Measurements from ENCODE around the gene MMP20. TPM values are rescaled to one million over a fixed set of nuclear protein-coding genes. Genes with fewer than 3 reads are reported as not detected.

The MMP20 gene
- polyA plus RNA-seq, 3 donors: not detected

DNA sequence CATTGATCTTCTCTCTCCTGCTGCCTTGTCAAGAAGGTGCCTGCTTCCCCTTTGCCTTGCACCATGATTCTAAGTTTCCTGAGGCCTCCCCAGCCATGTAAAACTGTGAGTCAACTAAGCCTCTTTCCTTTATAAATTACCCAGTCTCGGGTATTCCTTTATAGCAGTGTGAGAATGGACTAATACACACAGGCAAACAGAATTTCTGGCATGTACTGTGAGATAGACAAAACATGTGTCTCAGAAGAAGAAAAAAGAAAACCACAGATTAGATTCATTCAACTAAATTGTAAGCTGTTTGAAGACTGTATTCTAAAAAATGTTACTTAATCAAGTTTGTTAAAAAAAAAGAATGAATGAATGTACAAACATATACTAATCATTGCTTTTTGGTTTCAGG, 1.5 kb upstream of the MMP20 start:
- WGBS, 3 donors: 62 to 67% (median 63%) methylated on average over 1 of the region's 1 CpG
- no peak overlapping the region for H3K27ac ChIP-seq (ENCODE audit: low read depth, low read length)

- no peak overlapping the region for H3K27ac ChIP-seq (ENCODE audit: low read depth, low read length)
- 78 to 87% (median 82%) methylated on average over 8 of the region's 8 CpGs for WGBS, 3 donors
These were observed 1.1 kb downstream of the MMP20 start for GRCh38 chr11:102623998-102624397.

- WGBS, 3 donors: 74 to 79% (median 77%) methylated on average over 5 of the region's 5 CpGs
- H3K27ac ChIP-seq (ENCODE audit: low read depth, low read length): no peak overlapping the region
These were observed 2.0 kb downstream of the MMP20 start for GRCh38 chr11:102623128-102623527.

- 62 to 65% (median 63%) methylated on average over 5 of the region's 5 CpGs for WGBS, 3 donors
- H3K27ac ChIP-seq (ENCODE audit: low read depth, low read length): no peak overlapping the region
These were observed 2.9 kb downstream of the MMP20 start for GRCh38 chr11:102622258-102622657.

GRCh38 chr11:102620818-102621561, 4.1 kb downstream of the MMP20 start:
- H3K27ac ChIP-seq (ENCODE audit: low read depth, low read length): no peak overlapping the region
- WGBS, 3 donors: 71 to 78% (median 73%) methylated on average over 12 of the region's 12 CpGs

GRCh38 chr11:102620179-102620578, 5.0 kb downstream of the MMP20 start:
- H3K27ac ChIP-seq (ENCODE audit: low read depth, low read length): no peak overlapping the region

GRCh38 chr11:102617466-102618008, 7.6 kb downstream of the MMP20 start:
- 67 to 86% (median 83%) methylated on average over 1 of the region's 1 CpG for WGBS, 3 donors

GRCh38 chr11:102615894-102616432, 9.2 kb downstream of the MMP20 start:
- WGBS, 3 donors: 81 to 86% (median 84%) methylated on average over 3 of the region's 3 CpGs
- no peak overlapping the region for H3K27ac ChIP-seq (ENCODE audit: low read depth, low read length)

More at GRCh38 chr11:102617466-102618008, 7.6 kb downstream of the MMP20 start:
- no peak overlapping the region for H3K27ac ChIP-seq (ENCODE audit: low read depth, low read length)

- 82 to 86% (median 82%) methylated on average over 7 of the region's 7 CpGs for WGBS, 3 donors
- no peak overlapping the region for H3K27ac ChIP-seq (ENCODE audit: low read depth, low read length)
These were observed 9.8 kb downstream of the MMP20 start for GRCh38 chr11:102615077-102615893.

DNA sequence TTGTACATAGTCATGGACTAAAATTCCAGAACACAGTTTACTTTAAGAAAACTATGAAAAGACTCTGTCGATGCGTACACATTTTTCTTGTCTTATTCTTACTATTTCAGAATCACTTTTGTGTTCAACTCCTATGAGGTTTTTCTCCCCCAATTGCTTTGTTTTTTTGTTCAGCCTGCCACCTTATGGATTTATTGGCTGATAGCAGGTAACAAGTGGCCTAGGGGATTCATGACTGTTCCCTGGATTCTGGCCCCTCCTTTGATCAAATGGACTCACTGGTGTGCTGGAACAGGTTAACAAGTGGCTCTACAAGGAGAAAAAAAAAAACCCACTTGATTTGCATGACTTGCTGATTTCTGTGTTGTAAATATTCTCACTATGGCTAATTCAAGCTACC, 10.6 kb downstream of the MMP20 start:
- no peak overlapping the region for H3K27ac ChIP-seq (ENCODE audit: low read depth, low read length)
- WGBS, 3 donors: 80 to 94% (median 92%) methylated on average over 2 of the region's 2 CpGs

- WGBS, 3 donors: 82 to 91% (median 90%) methylated on average over 2 of the region's 2 CpGs
- H3K27ac ChIP-seq (ENCODE audit: low read depth, low read length): no peak overlapping the region
These were observed 11.1 kb downstream of the MMP20 start for GRCh38 chr11:102614031-102614430.

- H3K27ac ChIP-seq (ENCODE audit: low read depth, low read length): no peak overlapping the region
- WGBS, 3 donors: 55 to 77% (median 65%) methylated on average over 1 of the region's 1 CpG
These were observed 11.7 kb downstream of the MMP20 start for GRCh38 chr11:102613450-102613849.

- 80 to 82% (median 82%) methylated on average over 4 of the region's 4 CpGs for WGBS, 3 donors
- no peak overlapping the region for H3K27ac ChIP-seq (ENCODE audit: low read depth, low read length)
These were observed 13.8 kb downstream of the MMP20 start for GRCh38 chr11:102611291-102611690.

GRCh38 chr11:102610200-102610599, 14.9 kb downstream of the MMP20 start:
- H3K27ac ChIP-seq (ENCODE audit: low read depth, low read length): no peak overlapping the region
- WGBS, 3 donors: 67 to 78% (median 71%) methylated on average over 7 of the region's 7 CpGs

GRCh38 chr11:102608699-102609098, 16.4 kb downstream of the MMP20 start:
- no peak overlapping the region for H3K27ac ChIP-seq (ENCODE audit: low read depth, low read length)

GRCh38 chr11:102604875-102605274, 20.3 kb downstream of the MMP20 start:
- WGBS, 3 donors: 72 to 86% (median 83%) methylated on average over 3 of the region's 3 CpGs
- no peak overlapping the region for H3K27ac ChIP-seq (ENCODE audit: low read depth, low read length)

More at GRCh38 chr11:102608699-102609098, 16.4 kb downstream of the MMP20 start:
- WGBS, 3 donors: 79 to 86% (median 85%) methylated on average over 3 of the region's 3 CpGs

- H3K27ac ChIP-seq (ENCODE audit: low read depth, low read length): no peak overlapping the region
- WGBS, 3 donors: 78 to 94% (median 88%) methylated on average over 1 of the region's 1 CpG
These were observed 21.1 kb downstream of the MMP20 start for GRCh38 chr11:102604011-102604410.

- no peak overlapping the region for H3K27ac ChIP-seq (ENCODE audit: low read depth, low read length)
- 46 to 71% (median 71%) methylated on average over 5 of the region's 5 CpGs for whole genome bisulfite sequencing, 3 donors
These were observed 21.6 kb downstream of the MMP20 start for GRCh38 chr11:102603576-102603975.

DNA sequence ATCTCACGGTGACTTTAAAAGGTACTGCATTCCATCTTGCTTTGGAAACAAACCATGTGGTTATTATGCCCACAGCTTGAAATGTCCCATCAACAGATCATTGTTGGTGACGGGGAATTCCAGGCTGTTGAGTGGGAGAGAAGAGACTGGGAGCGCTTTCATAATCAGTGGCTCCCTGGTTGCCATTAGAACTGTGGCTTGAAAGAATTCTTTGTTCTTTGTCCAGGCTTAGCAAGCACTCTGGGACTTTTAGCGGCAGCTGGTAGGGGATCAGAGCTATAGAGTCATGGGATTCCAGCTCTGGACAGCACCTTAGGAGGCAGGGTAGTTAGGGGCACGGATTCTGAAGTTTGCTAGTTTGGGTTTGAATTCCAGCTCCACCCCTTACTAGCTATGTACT, 22.0 kb downstream of the MMP20 start:
- 32 to 82% (median 72%) methylated on average over 5 of the region's 5 CpGs for WGBS, 3 donors
- H3K27ac ChIP-seq (ENCODE audit: low read depth, low read length): no peak overlapping the region
